Measurements from ENCODE around the gene MLEC.
A peak's percentile ranks its signal among the peaks of the same experiment; 100 is the strongest.

The MLEC gene

GRCh38 chr12:120698665-120699064, 11.7 kb downstream of the MLEC start:
- Histone ChIP-seq H3K36me3 (ENCODE audit: insufficient read depth, low read length) (peaks cover 84% of the 10 kb centered on the region), H3K9ac (ENCODE audit: low read length) (no peak overlapping the region), H3K9me3 (ENCODE audit: low read length) (no peaks in the 10 kb centered on the region)

GRCh38 chr12:120699553-120699952, 12.6 kb downstream of the MLEC start:
- no peaks in the 10 kb centered on the region for H3K9me3 ChIP-seq (ENCODE audit: low read length)
- no peak overlapping the region for H3K27ac ChIP-seq (ENCODE audit: low read depth, low read length)
- H3K4me1 ChIP-seq (ENCODE audit: insufficient read depth, low read length), result no peaks in the 10 kb centered on the region
- H3K9ac ChIP-seq (ENCODE audit: low read length), result no peak overlapping the region
- H3K4me3 ChIP-seq (ENCODE audit: low read depth in 1 of 2, low read length in 2 of 2), result no peak overlapping the region
- H3K27me3 ChIP-seq (ENCODE audit: control insufficient read depth in 1 of 2, insufficient read depth in 2 of 2, low read length in 2 of 2), result no peaks in the 10 kb centered on the region
- H3K36me3 ChIP-seq (ENCODE audit: insufficient read depth, low read length), result peaks cover 80% of the 10 kb centered on the region

More at GRCh38 chr12:120698665-120699064, 11.7 kb downstream of the MLEC start:
- no peaks in the 10 kb centered on the region for H3K4me1 ChIP-seq (ENCODE audit: insufficient read depth, low read length)
- H3K4me3 ChIP-seq (ENCODE audit: low read depth in 1 of 2, low read length in 2 of 2), result no peak overlapping the region
- H3K27me3 ChIP-seq (ENCODE audit: control insufficient read depth in 1 of 2, insufficient read depth in 2 of 2, low read length in 2 of 2), result no peaks in the 10 kb centered on the region
- no peak overlapping the region for H3K27ac ChIP-seq (ENCODE audit: low read depth, low read length)

GRCh38 chr12:120700886-120701285, 13.9 kb downstream of the MLEC start:
- Histone ChIP-seq H3K9ac (ENCODE audit: low read length) (no peak overlapping the region), H3K36me3 (ENCODE audit: insufficient read depth, low read length) (peaks cover 67% of the 10 kb centered on the region)

GRCh38 chr12:120702637-120703036, 15.7 kb downstream of the MLEC start:
- no peak overlapping the region for H3K4me3 ChIP-seq (ENCODE audit: low read depth in 1 of 2, low read length in 2 of 2)
- H3K9me3 ChIP-seq (ENCODE audit: low read length), result no peaks in the 10 kb centered on the region
- no peaks in the 10 kb centered on the region for H3K27me3 ChIP-seq (ENCODE audit: control insufficient read depth in 1 of 2, insufficient read depth in 2 of 2, low read length in 2 of 2)
- no peak overlapping the region for H3K27ac ChIP-seq (ENCODE audit: low read depth, low read length)
- H3K36me3 ChIP-seq (ENCODE audit: insufficient read depth, low read length), result peaks cover 50% of the 10 kb centered on the region
- H3K4me1 ChIP-seq (ENCODE audit: insufficient read depth, low read length), result no peaks in the 10 kb centered on the region
- H3K9ac ChIP-seq (ENCODE audit: low read length), result no peak overlapping the region

More at GRCh38 chr12:120700886-120701285, 13.9 kb downstream of the MLEC start:
- no peaks in the 10 kb centered on the region for H3K27me3 ChIP-seq (ENCODE audit: control insufficient read depth in 1 of 2, insufficient read depth in 2 of 2, low read length in 2 of 2)
- H3K4me3 ChIP-seq (ENCODE audit: low read depth in 1 of 2, low read length in 2 of 2), result no peak overlapping the region
- H3K4me1 ChIP-seq (ENCODE audit: insufficient read depth, low read length), result no peaks in the 10 kb centered on the region
- H3K27ac ChIP-seq (ENCODE audit: low read depth, low read length), result no peak overlapping the region
- no peaks in the 10 kb centered on the region for H3K9me3 ChIP-seq (ENCODE audit: low read length)

- H3K36me3 ChIP-seq (ENCODE audit: insufficient read depth, low read length), result peaks cover 42% of the 10 kb centered on the region
- no peaks in the 10 kb centered on the region for H3K27me3 ChIP-seq (ENCODE audit: control insufficient read depth in 1 of 2, insufficient read depth in 2 of 2, low read length in 2 of 2)
- H3K27ac ChIP-seq (ENCODE audit: low read depth, low read length), result no peak overlapping the region
- H3K9ac ChIP-seq (ENCODE audit: low read length), result no peak overlapping the region
- H3K4me3 ChIP-seq (ENCODE audit: low read depth in 1 of 2, low read length in 2 of 2), result no peak overlapping the region
- no peaks in the 10 kb centered on the region for H3K9me3 ChIP-seq (ENCODE audit: low read length)
- H3K4me1 ChIP-seq (ENCODE audit: insufficient read depth, low read length), result no peaks in the 10 kb centered on the region
Measured at GRCh38 chr12:120703311-120703942, 16.5 kb downstream of the MLEC start.

GRCh38 chr12:120705618-120706017, 18.7 kb downstream of the MLEC start:
- H3K4me3 ChIP-seq (ENCODE audit: low read depth in 1 of 2, low read length in 2 of 2), result no peak overlapping the region
- no peaks in the 10 kb centered on the region for H3K27me3 ChIP-seq (ENCODE audit: control insufficient read depth in 1 of 2, insufficient read depth in 2 of 2, low read length in 2 of 2)
- H3K9me3 ChIP-seq (ENCODE audit: low read length), result no peaks in the 10 kb centered on the region
- peaks cover 6% of the 10 kb centered on the region for H3K4me1 ChIP-seq (ENCODE audit: insufficient read depth, low read length)
- no peak overlapping the region for H3K27ac ChIP-seq (ENCODE audit: low read depth, low read length)
- peaks cover 22% of the 10 kb centered on the region for H3K36me3 ChIP-seq (ENCODE audit: insufficient read depth, low read length)
- H3K9ac ChIP-seq (ENCODE audit: low read length), result no peak overlapping the region

- Histone ChIP-seq H3K9ac (ENCODE audit: low read length) (no peak overlapping the region), H3K27ac (ENCODE audit: low read depth, low read length) (no peak overlapping the region), H3K36me3 (ENCODE audit: insufficient read depth, low read length) (peaks cover 18% of the 10 kb centered on the region), H3K9me3 (ENCODE audit: low read length) (no peaks in the 10 kb centered on the region), H3K27me3 (ENCODE audit: control insufficient read depth in 1 of 2, insufficient read depth in 2 of 2, low read length in 2 of 2) (no peaks in the 10 kb centered on the region), H3K4me1 (ENCODE audit: insufficient read depth, low read length) (peaks cover 7% of the 10 kb centered on the region), H3K4me3 (ENCODE audit: low read depth in 1 of 2, low read length in 2 of 2) (no peak overlapping the region)
Measured at GRCh38 chr12:120706029-120706428, 19.1 kb downstream of the MLEC start.

- H3K36me3 ChIP-seq (ENCODE audit: insufficient read depth, low read length), result peaks cover 8% of the 10 kb centered on the region
- no peak overlapping the region for H3K4me3 ChIP-seq (ENCODE audit: low read depth in 1 of 2, low read length in 2 of 2)
- no peak overlapping the region for H3K9ac ChIP-seq (ENCODE audit: low read length)
- H3K9me3 ChIP-seq (ENCODE audit: low read length), result no peaks in the 10 kb centered on the region
- no peak overlapping the region for H3K27ac ChIP-seq (ENCODE audit: low read depth, low read length)
- no peaks in the 10 kb centered on the region for H3K27me3 ChIP-seq (ENCODE audit: control insufficient read depth in 1 of 2, insufficient read depth in 2 of 2, low read length in 2 of 2)
- H3K4me1 ChIP-seq (ENCODE audit: insufficient read depth, low read length), result peaks cover 19% of the 10 kb centered on the region
Measured at GRCh38 chr12:120708651-120709050, 21.7 kb downstream of the MLEC start.

GRCh38 chr12:120710031-120710804, 23.3 kb downstream of the MLEC start, which contains the start of gene UNC119B:
UNC119B (plus strand) TSS chr12:120710458; CDS start chr12:120710475, 17 bp downstream.
- Histone ChIP-seq H3K27ac (ENCODE audit: low read depth, low read length) (peak within 1 kb of the TSS; percentile 85), H3K9me3 (ENCODE audit: low read length) (no peaks in the 10 kb centered on the region), H3K9ac (ENCODE audit: low read length) (peak within 1 kb of the TSS; percentile 59), H3K4me1 (ENCODE audit: insufficient read depth, low read length) (peaks cover 23% of the 10 kb centered on the region), H3K4me3 (ENCODE audit: low read depth in 1 of 2, low read length in 2 of 2) (peak within 1 kb of the TSS; percentile 67 to 68), H3K27me3 (ENCODE audit: control insufficient read depth in 1 of 2, insufficient read depth in 2 of 2, low read length in 2 of 2) (no peaks in the 10 kb centered on the region), H3K36me3 (ENCODE audit: insufficient read depth, low read length) (peaks cover 23% of the 10 kb centered on the region)

GRCh38 chr12:120710805-120711296, 23.9 kb downstream of the MLEC start:
- H3K4me1 ChIP-seq (ENCODE audit: insufficient read depth, low read length), result peaks cover 23% of the 10 kb centered on the region
- H3K4me3 ChIP-seq (ENCODE audit: low read depth in 1 of 2, low read length in 2 of 2), result peak overlapping the region; percentile 67 to 68
- peak overlapping the region; percentile 85 for H3K27ac ChIP-seq (ENCODE audit: low read depth, low read length)
- H3K36me3 ChIP-seq (ENCODE audit: insufficient read depth, low read length), result peaks cover 23% of the 10 kb centered on the region
- H3K27me3 ChIP-seq (ENCODE audit: control insufficient read depth in 1 of 2, insufficient read depth in 2 of 2, low read length in 2 of 2), result no peaks in the 10 kb centered on the region
- no peaks in the 10 kb centered on the region for H3K9me3 ChIP-seq (ENCODE audit: low read length)
- peak overlapping the region; percentile 59 for H3K9ac ChIP-seq (ENCODE audit: low read length)

GRCh38 chr12:120711411-120711810, 24.5 kb downstream of the MLEC start:
- H3K27me3 ChIP-seq (ENCODE audit: control insufficient read depth in 1 of 2, insufficient read depth in 2 of 2, low read length in 2 of 2), result no peaks in the 10 kb centered on the region
- peak overlapping the region; percentile 67 to 68 for H3K4me3 ChIP-seq (ENCODE audit: low read depth in 1 of 2, low read length in 2 of 2)
- H3K27ac ChIP-seq (ENCODE audit: low read depth, low read length), result peak overlapping the region; percentile 85
- no peak overlapping the region for H3K9ac ChIP-seq (ENCODE audit: low read length)
- peaks cover 29% of the 10 kb centered on the region for H3K36me3 ChIP-seq (ENCODE audit: insufficient read depth, low read length)
- peaks cover 23% of the 10 kb centered on the region for H3K4me1 ChIP-seq (ENCODE audit: insufficient read depth, low read length)
- H3K9me3 ChIP-seq (ENCODE audit: low read length), result no peaks in the 10 kb centered on the region
